CD4-positive, alpha-beta T cell treated with Interleukin-6 at 100 ng/mL for 8 hours (primary cell): ENCODE measurements around the gene UQCRQ.

Experiments used
- DNase-seq: peaks from one replicate; pipeline ENCODE4 v3.0.0-alpha.2; 2020; ENCODE audit warnings: mixed read lengths, low spot score

Gene UQCRQ

GRCh38 chr5:132909702-132910101 is 43.3 kb downstream of the UQCRQ start:
- DNase-seq: no peak

- no peak for DNase-seq
These were observed 49.2 kb downstream of the UQCRQ start for GRCh38 chr5:132915681-132916080.

DNA sequence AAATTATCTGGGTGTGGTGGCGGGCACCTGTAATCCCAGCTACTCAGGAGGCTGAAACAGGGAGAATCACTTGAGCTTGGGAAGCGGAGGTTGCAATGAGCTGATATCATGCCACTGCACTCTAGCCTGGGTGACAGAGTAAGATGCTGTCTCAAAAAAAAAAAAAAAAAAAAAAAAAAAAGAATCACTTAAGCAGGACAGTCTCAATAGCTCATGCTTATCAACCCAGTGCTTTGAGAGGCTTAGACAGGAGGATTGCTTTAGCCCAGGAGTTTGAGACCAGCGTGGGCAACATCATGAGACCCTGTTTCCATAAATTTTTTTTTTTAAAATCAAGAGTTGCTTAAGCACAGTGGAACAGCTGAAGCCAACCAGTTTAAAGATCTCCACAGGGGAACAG is 49.6 kb downstream of the UQCRQ start:
- DNase-seq: no peak
